ENCODE measurements around the gene ITGAV. TPM values are rescaled to one million over a fixed set of nuclear protein-coding genes. Genes with fewer than 3 reads are reported as not detected.
"Not testable (repeated sequence)": the region's sequence is repeated elsewhere in the genome, so short reads cannot be mapped to it uniquely, and the experiment has no call there.

ITGAV gene
- total RNA-seq, 1 experiment from 2014 or later = 26.9 TPM

- H3K4ac ChIP-seq (ENCODE audit: low read depth, low read length); H3K4me2 ChIP-seq (ENCODE audit: insufficient read depth, insufficient read length, low read length); H2BK15ac ChIP-seq (ENCODE audit: low read depth, low read length); H3K56ac ChIP-seq (ENCODE audit: insufficient read length, low read depth, low read length); H4K20me1 ChIP-seq (ENCODE audit: control insufficient read depth, insufficient read depth, insufficient read length); H3K4me1 ChIP-seq (ENCODE audit: insufficient read depth, low read length); H3K23me2 ChIP-seq (ENCODE audit: insufficient read length, low read depth, low read length, poor library complexity, severe bottlenecking); H3T11ph ChIP-seq (ENCODE audit: low read length); H3K23ac ChIP-seq (ENCODE audit: insufficient read length, low read depth, low read length); H4K91ac ChIP-seq (ENCODE audit: insufficient read length, low read depth, low read length); H3K79me2 ChIP-seq (ENCODE audit: insufficient read depth, low read length); H3K27ac Mint-ChIP-seq; H3K79me1 ChIP-seq (ENCODE audit: insufficient read depth, low read depth, low read length, poor library complexity, severe bottlenecking); H4K5ac ChIP-seq (ENCODE audit: insufficient read length, low read depth, low read length); H3K27me3 Mint-ChIP-seq (ENCODE audit: low read depth); H2AK5ac ChIP-seq (ENCODE audit: insufficient read length, low read length); H2AFZ ChIP-seq (ENCODE audit: low read length); H3K18ac ChIP-seq (ENCODE audit: insufficient read length, low read depth, low read length); H3K27ac ChIP-seq (ENCODE audit: insufficient read length, low read depth, low read length); H3K27me3 ChIP-seq (ENCODE audit: insufficient read depth, low read length); H3K9me3 ChIP-seq (ENCODE audit: control insufficient read depth, low read depth, low read length); DNase-seq; H3K36me3 Mint-ChIP-seq (ENCODE audit: insufficient read depth in 1 of 3, low read depth in 3 of 3); H3K9me3 Mint-ChIP-seq; H3K9ac ChIP-seq (ENCODE audit: extremely low read depth, insufficient read length, low read length); H2BK20ac ChIP-seq (ENCODE audit: low read depth, low read length, poor library complexity, severe bottlenecking); H2BK5ac ChIP-seq (ENCODE audit: insufficient read length, low read length); H2BK120ac ChIP-seq (ENCODE audit: low read depth, low read length, poor library complexity, severe bottlenecking); H3K4me3 Mint-ChIP-seq; H3K14ac ChIP-seq (ENCODE audit: insufficient read depth, low read length); H4K8ac ChIP-seq (replicated peaks; ENCODE audit: insufficient read length, low read depth, low read length); H2BK12ac ChIP-seq (ENCODE audit: insufficient read length, low read depth, low read length): not testable (repeated sequence)
- H3K4me1 Mint-ChIP-seq = peaks cover 12 to 14% of the 10 kb centered on the region in 2 experiments
- WGBS (ENCODE audit: extremely low coverage, insufficient read length, low lambda C conversion rate) = no CpG with 5 or more reads among the region's 1 CpG
Measured at GRCh38 chr2:186569127-186569526, 20.7 kb upstream of the ITGAV start.
